HFF-Myc (cell line): ENCODE data around the gene TMEM255B.
"Not testable (repeated sequence)": the region's sequence is repeated elsewhere in the genome, so short reads cannot be mapped to it uniquely, and the experiment has no call there.

Experiments used
- DNase-seq: peaks from one replicate; pipeline ENCODE4 v3.0.0-alpha.2; 2011; ENCODE audit warnings: low read depth; ENCODE audit errors: extremely low read depth
- H3K4me3 ChIP-seq: replicated peaks from 2 replicates; pipeline ENCODE4 v1.5.1; 2011; ENCODE audit warnings: low read depth, mild to moderate bottlenecking, control low read depth, low read length
- TF ChIP-seq, protein P1 (sequence below): IDR thresholded peaks from 2 replicates; pipeline ENCODE4 v1.5.1; 2012; ENCODE audit warnings: mild to moderate bottlenecking, low read depth, low read length, control low read depth; ENCODE audit errors: missing control alignments

Gene TMEM255B

GRCh38 chr13:113742000-113742441 is 17.0 kb upstream of the TMEM255B start:
- TF ChIP-seq, protein P1, sequence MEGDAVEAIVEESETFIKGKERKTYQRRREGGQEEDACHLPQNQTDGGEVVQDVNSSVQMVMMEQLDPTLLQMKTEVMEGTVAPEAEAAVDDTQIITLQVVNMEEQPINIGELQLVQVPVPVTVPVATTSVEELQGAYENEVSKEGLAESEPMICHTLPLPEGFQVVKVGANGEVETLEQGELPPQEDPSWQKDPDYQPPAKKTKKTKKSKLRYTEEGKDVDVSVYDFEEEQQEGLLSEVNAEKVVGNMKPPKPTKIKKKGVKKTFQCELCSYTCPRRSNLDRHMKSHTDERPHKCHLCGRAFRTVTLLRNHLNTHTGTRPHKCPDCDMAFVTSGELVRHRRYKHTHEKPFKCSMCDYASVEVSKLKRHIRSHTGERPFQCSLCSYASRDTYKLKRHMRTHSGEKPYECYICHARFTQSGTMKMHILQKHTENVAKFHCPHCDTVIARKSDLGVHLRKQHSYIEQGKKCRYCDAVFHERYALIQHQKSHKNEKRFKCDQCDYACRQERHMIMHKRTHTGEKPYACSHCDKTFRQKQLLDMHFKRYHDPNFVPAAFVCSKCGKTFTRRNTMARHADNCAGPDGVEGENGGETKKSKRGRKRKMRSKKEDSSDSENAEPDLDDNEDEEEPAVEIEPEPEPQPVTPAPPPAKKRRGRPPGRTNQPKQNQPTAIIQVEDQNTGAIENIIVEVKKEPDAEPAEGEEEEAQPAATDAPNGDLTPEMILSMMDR: no peak
- H3K4me3 ChIP-seq: no peak overlapping the region
- no peak for DNase-seq

GRCh38 chr13:113742445-113743120 is 16.4 kb upstream of the TMEM255B start:
- no peak for DNase-seq
- TF ChIP-seq, protein P1: no peak
- no peak overlapping the region for H3K4me3 ChIP-seq

DNA sequence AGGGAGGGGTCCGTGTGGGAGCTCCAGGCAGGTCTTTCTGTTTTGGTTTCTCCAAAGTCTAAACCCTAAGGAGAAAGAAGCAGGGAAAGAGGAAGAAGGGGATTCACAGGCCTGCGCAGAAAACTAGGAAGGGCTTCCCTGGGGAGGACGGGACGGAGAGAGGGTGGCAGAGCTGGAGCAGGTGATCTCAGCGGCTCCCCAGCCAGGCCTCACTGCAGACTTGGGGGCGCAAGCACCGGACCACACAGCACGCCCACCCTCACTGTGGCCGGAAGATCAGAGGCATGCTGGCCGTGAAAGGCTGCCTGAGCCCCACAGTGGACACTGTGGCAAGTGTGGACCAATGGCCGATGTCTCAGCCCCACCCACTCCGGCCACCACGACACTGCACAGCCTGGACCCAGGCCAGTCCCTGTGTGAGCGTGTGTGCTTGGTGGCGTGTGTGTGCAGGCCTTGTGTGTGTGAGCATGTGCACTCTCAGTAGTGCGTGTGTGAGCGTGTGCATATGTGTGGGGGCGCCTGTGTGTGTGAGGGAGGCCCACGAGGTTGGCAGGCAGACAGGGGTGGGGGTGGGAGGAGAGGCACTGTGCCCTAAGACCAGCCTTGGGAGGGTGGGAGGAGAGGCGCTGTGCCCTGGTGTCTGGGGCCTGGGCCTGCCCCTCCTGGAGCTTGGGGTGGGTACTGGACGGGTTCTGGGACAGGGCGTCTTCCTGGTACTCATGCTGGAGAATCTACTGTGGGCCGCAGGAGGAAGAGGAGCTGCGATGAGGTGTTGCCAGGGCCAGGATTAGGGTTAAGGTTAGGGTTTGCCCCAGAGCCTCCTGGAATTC is 15.4 kb upstream of the TMEM255B start:
- TF ChIP-seq, protein P1: no peak
- no peak for DNase-seq
- no peak overlapping the region for H3K4me3 ChIP-seq

DNA sequence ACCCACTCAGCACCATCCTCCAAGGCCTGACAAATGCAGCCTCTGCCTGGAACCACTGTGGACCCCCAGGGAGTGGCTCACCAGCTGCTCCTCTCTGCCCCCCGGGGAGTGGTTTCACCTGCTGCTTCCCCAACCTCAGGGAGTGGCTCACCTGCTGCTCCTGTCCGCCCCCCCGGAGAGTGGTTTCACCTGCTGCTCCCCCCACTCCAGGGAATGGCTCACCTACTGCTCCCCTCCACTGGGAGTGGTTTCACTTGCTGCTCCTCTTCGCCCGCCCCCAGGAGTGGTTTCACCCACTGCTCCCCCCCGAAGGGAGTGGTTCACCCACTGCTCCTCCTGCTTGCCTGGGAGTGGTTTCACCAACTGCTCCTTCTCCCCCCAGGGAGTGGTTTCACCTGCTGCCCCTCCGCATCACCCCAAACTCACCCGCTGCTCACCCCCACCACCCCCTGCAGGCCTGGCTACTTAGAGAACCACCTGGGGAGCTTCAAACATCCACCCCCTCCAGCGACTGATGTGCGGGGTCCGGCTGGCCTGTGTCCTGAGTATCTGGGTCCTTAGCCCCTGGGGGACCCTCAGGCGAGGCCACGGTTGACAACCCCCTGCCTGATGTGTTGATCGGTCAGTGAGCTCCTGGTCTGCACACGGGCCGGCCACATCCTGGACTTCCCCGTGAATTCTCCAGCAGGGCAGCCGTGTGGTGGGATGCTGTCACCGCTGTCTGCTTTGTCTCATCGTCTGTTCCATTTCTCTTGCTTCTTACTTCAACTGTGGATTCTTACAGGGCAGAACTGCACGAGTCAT is 14.6 kb upstream of the TMEM255B start:
- TF ChIP-seq, protein P1: no peak
- no peak for DNase-seq
- no peak overlapping the region for H3K4me3 ChIP-seq

- DNase-seq: no peak
- TF ChIP-seq, protein P1: no peak
These were observed 14.0 kb upstream of the TMEM255B start for GRCh38 chr13:113745059-113745458.

DNA sequence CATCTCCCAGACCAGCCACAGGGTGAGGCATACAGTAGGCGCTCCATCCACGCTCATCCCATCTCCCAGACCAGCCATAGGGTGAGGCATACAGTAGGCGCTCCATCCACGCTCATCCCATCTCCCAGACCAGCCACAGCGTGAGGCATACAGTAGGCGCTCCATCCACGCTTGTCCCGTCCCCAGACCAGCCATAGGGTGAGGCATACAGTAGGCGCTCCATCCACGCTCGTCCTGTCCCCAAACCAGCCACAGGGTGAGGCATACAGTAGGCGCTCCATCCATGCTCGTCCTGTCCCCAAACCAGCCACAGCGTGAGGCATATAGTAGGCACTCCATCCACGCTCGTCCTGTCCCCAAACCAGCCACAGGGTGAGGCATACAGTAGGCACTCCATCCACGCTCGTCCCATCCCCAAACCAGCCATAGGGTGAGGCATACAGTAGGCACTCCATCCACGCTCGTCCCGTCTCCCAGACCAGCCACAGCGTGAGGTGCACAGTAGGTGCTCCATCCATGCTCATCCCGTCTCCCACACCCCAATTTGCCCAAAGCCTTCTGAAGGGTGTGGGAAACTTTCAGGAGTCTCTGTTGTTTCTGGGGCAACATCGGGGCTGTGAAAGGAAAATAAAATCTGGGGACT is 13.4 kb upstream of the TMEM255B start:
- not testable (repeated sequence) for DNase-seq, H3K4me3 ChIP-seq

More at GRCh38 chr13:113745059-113745458, 14.0 kb upstream of the TMEM255B start:
- no peak overlapping the region for H3K4me3 ChIP-seq
